Left lung (tissue), 10 donors: ENCODE measurements around the gene NUBP2. TPM values are rescaled to one million over a fixed set of nuclear protein-coding genes. Genes with fewer than 3 reads are reported as not detected.

ENCODE experiments used
- ATAC-seq: fragments of 200-7000 bp; cut with Tn5 transposase; one replicate; pipeline ENCODE4 v1.9.1; 2020; ENCODE audit warnings: moderate library complexity
- DNase-seq, 4 donors: peaks; one replicate each; pipeline ENCODE4 v3.0.0-alpha.2; 2013 to 2020
- H3K27ac ChIP-seq, 2 donors: fragments of 200-600 bp; sonication (generic) in 1 of 2; one replicate each; pipeline versions ENCODE4 v1.5.0 to v1.8.0; 2020 to 2021
- H3K27me3 ChIP-seq, 2 donors: fragments of 200-600 bp; sonication (generic) in 1 of 2; one replicate each; pipeline versions ENCODE4 v1.5.0 to v1.8.0; 2020 to 2021
- H3K36me3 ChIP-seq, 2 donors: fragments of 200-600 bp; sonication (generic) in 1 of 2; one replicate each; pipeline versions ENCODE4 v1.5.0 to v1.8.0; 2020 to 2021
- H3K4me1 ChIP-seq, 2 donors: fragments of 200-600 bp; one replicate each; pipeline ENCODE4 v1.8.0; 2021
- H3K4me3 ChIP-seq, 2 donors: fragments of 200-600 bp; sonication (generic) in 1 of 2; one replicate each; pipeline versions ENCODE4 v1.5.0 to v1.8.0; 2020 to 2021; ENCODE audit warnings: mild to moderate bottlenecking in 1 of 2
- H3K9me3 ChIP-seq, 2 donors: fragments of 200-600 bp; sonication (generic) in 1 of 2; one replicate each; pipeline versions ENCODE4 v1.5.0 to v1.8.0; 2020 to 2021
- intact Hi-C, 2 donors: fragments of 100-400 bp; cut with DNase I; formaldehyde crosslinking; loops; one replicate each; pipeline versions ENCODE4 v1.11.2 to v1.14.2; 2022
- polyA plus RNA-seq, 6 donors: library from polyadenylated mRNA; unstranded; fragments of 120-200 nt; gene quantifications; one replicate each; pipeline ENCODE4 v1.2.1, GENCODE V29; 2013; ENCODE audit not compliant: insufficient read length in 6 of 6
- total RNA-seq, 2 donors: library from RNA; stranded (reverse); fragmentation: NEBNext Ultra II Directional; extraction: Animal tissue kit (Norgen Biotek cat#: 25700); gene quantifications; one replicate each; pipeline ENCODE4 v1.2.1, GENCODE V29; 2021
- TF ChIP-seq, protein P1 (sequence below), 2 donors: fragments of 200-600 bp; sonication (generic) in 1 of 2; IDR thresholded peaks; one replicate each; pipeline versions ENCODE4 v1.5.0 to v1.8.0; 2021; ENCODE audit warnings: antibody characterized with exemption in 2 of 2
- donor health status: DM: no; HTN: yes; CAD: no.
- donor health status: DM: no; HTN: no; CAD: no.

NUBP2 gene
- total and polyA plus RNA-seq, 8 donors: 32.6 to 56.4 (median 42.7) TPM

DNA sequence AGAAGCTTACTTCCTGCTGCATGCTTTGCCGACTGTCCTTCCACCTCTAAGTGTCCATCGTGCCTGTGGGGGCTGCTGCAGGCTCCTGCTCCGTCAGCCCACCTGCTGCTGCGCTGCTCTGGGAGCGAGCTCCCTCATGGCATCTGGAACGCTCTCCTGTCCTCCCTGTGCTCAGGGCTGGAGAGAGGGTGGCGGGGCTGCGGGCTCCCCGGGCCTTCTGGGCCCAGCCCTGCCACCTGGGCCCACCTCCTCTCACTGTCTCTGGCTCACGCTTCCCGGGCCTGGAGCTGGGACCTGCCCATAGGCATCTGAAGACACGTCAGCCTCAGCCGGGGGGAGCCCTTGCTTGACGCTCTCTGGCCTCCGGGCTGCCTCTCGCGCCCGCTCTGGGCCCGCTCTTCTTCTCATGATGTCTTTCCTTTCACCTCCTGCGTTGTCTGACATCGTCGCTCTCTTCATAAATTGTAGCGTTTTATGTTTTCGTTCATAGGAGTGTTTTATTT, 38.4 kb upstream of the NUBP2 start:
- no peak for DNase-seq
- no peak overlapping the region for H3K27ac ChIP-seq
- peaks cover 0 to 88% of the 10 kb centered on the region in 2 donors for H3K36me3 ChIP-seq
- H3K4me3 ChIP-seq: no peak overlapping the region
- no peak for ATAC-seq
- H3K9me3 ChIP-seq: no peaks in the 10 kb centered on the region
- TF ChIP-seq, protein P1, sequence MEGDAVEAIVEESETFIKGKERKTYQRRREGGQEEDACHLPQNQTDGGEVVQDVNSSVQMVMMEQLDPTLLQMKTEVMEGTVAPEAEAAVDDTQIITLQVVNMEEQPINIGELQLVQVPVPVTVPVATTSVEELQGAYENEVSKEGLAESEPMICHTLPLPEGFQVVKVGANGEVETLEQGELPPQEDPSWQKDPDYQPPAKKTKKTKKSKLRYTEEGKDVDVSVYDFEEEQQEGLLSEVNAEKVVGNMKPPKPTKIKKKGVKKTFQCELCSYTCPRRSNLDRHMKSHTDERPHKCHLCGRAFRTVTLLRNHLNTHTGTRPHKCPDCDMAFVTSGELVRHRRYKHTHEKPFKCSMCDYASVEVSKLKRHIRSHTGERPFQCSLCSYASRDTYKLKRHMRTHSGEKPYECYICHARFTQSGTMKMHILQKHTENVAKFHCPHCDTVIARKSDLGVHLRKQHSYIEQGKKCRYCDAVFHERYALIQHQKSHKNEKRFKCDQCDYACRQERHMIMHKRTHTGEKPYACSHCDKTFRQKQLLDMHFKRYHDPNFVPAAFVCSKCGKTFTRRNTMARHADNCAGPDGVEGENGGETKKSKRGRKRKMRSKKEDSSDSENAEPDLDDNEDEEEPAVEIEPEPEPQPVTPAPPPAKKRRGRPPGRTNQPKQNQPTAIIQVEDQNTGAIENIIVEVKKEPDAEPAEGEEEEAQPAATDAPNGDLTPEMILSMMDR (IDR thresholded peaks at IDR 0.05): no peak
- intact Hi-C loops: no loop called here
- H3K27me3 ChIP-seq: no peaks in the 10 kb centered on the region
- no peaks in the 10 kb centered on the region for H3K4me1 ChIP-seq

DNA sequence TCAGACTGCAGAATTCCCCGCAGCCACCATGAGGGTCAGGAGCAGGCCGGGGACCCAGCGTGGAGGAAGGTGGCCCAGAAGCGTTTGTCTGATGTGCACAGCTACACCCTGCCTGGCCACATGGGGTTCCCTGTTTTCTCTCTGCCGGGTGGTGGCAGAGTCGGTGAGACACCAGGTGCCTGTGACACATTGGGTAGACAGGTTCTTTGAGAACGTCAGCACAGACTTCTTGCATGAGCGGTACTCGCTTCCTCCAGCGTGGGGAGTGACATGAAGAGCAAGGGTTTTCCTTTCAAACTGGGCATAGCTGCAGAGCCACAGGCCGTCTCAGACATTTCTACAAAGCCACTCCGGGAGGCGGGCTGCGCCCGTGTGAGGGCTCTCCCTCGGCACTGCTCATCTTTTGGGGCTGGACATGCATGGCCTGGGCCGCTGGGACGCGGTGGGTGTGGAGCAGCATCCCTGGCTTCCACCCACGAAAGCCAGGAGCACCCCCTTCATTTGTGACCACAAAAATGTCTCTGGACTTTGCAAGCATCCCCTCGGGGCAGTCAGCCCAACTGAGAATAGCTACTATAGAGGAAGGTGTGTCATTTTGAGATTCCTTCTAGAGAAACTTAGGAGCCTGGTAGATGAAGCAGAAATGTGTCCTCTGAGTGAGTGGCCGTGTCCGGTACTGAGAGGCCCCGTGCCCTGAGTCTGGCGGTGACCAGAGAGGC, 37.4 kb upstream of the NUBP2 start:
- H3K27ac ChIP-seq: no peak overlapping the region
- peaks cover 0 to 97% of the 10 kb centered on the region in 2 donors for H3K36me3 ChIP-seq
- H3K9me3 ChIP-seq: no peaks in the 10 kb centered on the region
- H3K27me3 ChIP-seq: no peaks in the 10 kb centered on the region
- ATAC-seq (no peak), DNase-seq (no peak)
- no peak overlapping the region for H3K4me3 ChIP-seq
- TF ChIP-seq, protein P1 (IDR thresholded peaks at IDR 0.05): no peak
- intact Hi-C loops: no loop called here
- H3K4me1 ChIP-seq: no peaks in the 10 kb centered on the region

DNA sequence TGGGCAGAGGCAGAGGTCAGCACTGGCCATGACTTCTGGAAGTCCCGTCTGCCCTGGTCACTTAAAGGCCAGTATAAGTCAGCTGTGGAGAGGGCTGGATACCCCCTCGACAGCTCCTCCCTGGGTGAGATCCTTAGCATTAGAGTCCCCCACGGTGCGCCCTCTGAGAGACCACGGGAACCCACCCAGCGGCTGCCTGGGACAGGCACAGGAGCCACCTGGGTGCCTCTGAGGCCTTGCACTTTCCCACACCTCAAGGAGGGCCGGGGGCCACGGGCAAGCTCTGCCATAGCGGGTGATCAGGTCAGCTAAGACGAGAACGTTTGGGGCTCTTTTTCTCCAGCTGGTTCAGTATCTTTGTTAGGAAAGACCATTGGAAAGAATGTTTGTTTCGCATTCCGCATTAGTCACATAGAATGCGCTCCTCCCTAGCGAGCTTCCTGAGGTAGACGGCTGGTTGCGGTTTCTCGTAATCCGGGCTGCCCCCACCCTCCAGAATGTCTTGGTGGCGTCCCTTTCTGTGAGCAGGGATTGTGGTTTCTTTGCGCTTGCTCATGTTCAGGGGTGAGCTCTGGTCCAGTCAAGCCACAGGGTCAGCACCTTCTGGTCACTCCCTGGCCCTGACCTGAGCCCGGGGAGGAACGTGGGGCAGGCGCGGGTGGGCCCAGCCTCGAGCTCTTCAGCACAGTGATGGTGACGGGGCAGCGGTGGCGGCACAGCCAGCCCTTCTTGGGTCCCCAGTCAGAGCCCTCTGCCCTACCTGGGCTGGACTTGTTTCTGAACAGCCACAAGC, 36.7 kb upstream of the NUBP2 start:
- intact Hi-C loops: no loop called here
- TF ChIP-seq, protein P1 (IDR thresholded peaks at IDR 0.05): no peak
- no peak for ATAC-seq
- DNase-seq: peak in 1 of 4 donors; percentile 72
- no peak overlapping the region for H3K4me3 ChIP-seq
- H3K4me1 ChIP-seq: no peaks in the 10 kb centered on the region
- H3K27me3 ChIP-seq: no peaks in the 10 kb centered on the region
- no peak overlapping the region for H3K27ac ChIP-seq
- no peaks in the 10 kb centered on the region for H3K9me3 ChIP-seq
- H3K36me3 ChIP-seq: peaks cover 0 to 97% of the 10 kb centered on the region in 2 donors

DNA sequence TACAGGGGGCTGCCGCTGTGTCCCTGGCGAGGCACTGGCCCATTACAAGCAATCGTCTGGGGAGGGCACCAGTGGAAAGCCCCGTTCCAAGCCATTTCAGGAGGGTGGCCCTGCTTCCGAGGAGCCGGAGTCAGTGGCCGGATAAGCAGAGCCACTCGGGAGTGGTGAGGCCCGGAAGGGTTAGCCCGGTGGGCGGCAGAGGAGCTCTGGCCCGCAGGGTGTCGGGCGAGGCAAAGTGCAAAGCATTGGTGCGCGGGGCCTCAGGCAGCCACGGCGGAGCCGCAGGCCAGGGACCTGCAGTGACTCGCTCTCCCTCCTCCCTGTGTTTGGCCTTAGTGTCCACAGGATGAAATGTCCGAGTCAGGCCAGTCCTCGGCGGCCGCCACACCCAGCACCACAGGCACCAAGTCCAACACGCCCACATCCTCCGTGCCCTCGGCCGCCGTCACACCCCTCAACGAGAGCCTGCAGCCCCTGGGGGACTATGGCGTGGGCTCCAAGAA, 36.0 kb upstream of the NUBP2 start:
- Histone ChIP-seq H3K36me3 (peaks cover 0 to 97% of the 10 kb centered on the region in 2 donors), H3K27ac (no peak overlapping the region), H3K27me3 (no peaks in the 10 kb centered on the region), H3K4me3 (no peak overlapping the region), H3K9me3 (no peaks in the 10 kb centered on the region), H3K4me1 (no peaks in the 10 kb centered on the region)
- TF ChIP-seq, protein P1 (IDR thresholded peaks at IDR 0.05): no peak
- DNase-seq: peak in 1 of 4 donors; percentile 71
- no peak for ATAC-seq
- intact Hi-C loops: no loop called here

DNA sequence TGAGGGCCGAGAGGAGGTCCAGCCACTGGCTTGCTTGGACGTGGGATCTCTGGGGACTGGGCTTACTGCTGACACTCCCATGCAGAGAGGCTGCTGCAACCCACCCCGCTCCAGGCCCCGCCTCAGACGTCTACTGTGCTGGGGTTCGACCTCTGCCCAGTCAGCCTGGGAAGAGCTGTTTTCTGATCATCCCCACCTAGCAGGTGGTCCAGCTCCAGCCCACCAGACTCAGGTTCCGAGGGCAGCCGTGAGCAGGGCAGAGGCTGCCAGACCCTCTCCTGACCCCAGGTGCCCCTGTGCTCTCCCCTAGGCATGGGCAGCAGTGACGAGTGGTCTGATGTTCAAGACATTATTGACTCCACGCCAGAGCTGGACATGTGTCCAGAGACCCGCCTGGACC, 34.8 kb upstream of the NUBP2 start:
- intact Hi-C loops: no loop called here
- TF ChIP-seq, protein P1 (IDR thresholded peaks at IDR 0.05): no peak
- no peak overlapping the region for H3K4me3 ChIP-seq
- H3K27me3 ChIP-seq: no peaks in the 10 kb centered on the region
- ATAC-seq (no peak), DNase-seq (no peak)
- H3K9me3 ChIP-seq: no peaks in the 10 kb centered on the region
- peaks cover 0 to 100% of the 10 kb centered on the region in 2 donors for H3K36me3 ChIP-seq
- H3K4me1 ChIP-seq: no peaks in the 10 kb centered on the region
- H3K27ac ChIP-seq: no peak overlapping the region
